ENCODE results near the gene METTL17. TPM values are rescaled to one million over a fixed set of nuclear protein-coding genes. Genes with fewer than 3 reads are reported as not detected.

Gene METTL17
- total RNA-seq, 2 experiments from 2014 or later = 102 to 111 TPM

DNA sequence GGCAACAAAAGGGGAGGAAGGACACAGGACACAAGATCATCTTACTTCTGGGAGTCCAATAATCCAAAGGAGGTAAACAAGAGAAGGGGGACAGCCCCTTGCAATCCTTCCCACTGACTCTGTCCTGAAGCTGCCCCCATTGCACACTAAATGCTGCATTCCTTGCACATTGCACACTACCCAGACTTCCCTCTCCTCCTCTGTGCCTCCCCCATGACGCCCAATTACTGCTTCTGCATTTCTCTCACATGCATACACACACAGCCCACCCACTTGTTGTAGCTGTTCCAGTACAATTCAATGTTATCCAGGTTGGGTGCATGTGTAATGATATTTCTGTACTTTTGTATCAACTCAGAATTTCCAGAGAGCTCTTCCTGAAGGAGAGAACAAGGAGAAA lies 29.6 kb downstream of the METTL17 start:
- no peak for ATAC-seq
- H3K9me3 Mint-ChIP-seq (ENCODE audit: low read depth) = no peaks in the 10 kb centered on the region
- peaks cover 27% of the 10 kb centered on the region for H3K27me3 Mint-ChIP-seq
- H3K36me3 Mint-ChIP-seq = no peaks in the 10 kb centered on the region
- no peak for DNase-seq
- CTCF ChIA-PET = interaction anchor here (0.9 to 11.2 kb wide), 6 partner anchors 11 to 85 kb away, joined by 3 to 170 read pairs (median 6); partner anchors contain the start of gene ZNF219
- no peak overlapping the region for H3K27ac Mint-ChIP-seq
- no peak overlapping the region for H3K4me3 Mint-ChIP-seq
- H3K4me1 Mint-ChIP-seq = peaks cover 6% of the 10 kb centered on the region

- CTCF ChIA-PET = interaction anchor here (0.9 to 11.2 kb wide), 9 partner anchors 13 to 114 kb away, joined by 3 to 170 read pairs (median 5); partner anchors contain the start of genes TMEM253 and ZNF219
- no peak overlapping the region for H3K4me3 Mint-ChIP-seq
- ATAC-seq (no peak), DNase-seq (no peak)
- peaks cover 9% of the 10 kb centered on the region for H3K4me1 Mint-ChIP-seq
- peaks cover 30% of the 10 kb centered on the region for H3K27me3 Mint-ChIP-seq
- no peak overlapping the region for H3K27ac Mint-ChIP-seq
- H3K36me3 Mint-ChIP-seq = no peaks in the 10 kb centered on the region
- no peaks in the 10 kb centered on the region for H3K9me3 Mint-ChIP-seq (ENCODE audit: low read depth)
These were observed 31.3 kb downstream of the METTL17 start for GRCh38 chr14:21020977-21021545.

GRCh38 chr14:21022686-21023085 lies 32.9 kb downstream of the METTL17 start:
- CTCF ChIA-PET = interaction anchor here (1.2 to 3.0 kb wide), 3 partner anchors 8 to 83 kb away, joined by 3 to 26 read pairs (median 4); no protein-coding TSS in a partner anchor
- peaks cover 9% of the 10 kb centered on the region for H3K4me1 Mint-ChIP-seq
- H3K36me3 Mint-ChIP-seq = no peaks in the 10 kb centered on the region
- no peaks in the 10 kb centered on the region for H3K9me3 Mint-ChIP-seq (ENCODE audit: low read depth)
- ATAC-seq (no peak), DNase-seq (no peak)
- peak overlapping the region; percentile 3 for H3K4me3 Mint-ChIP-seq
- peaks cover 39% of the 10 kb centered on the region for H3K27me3 Mint-ChIP-seq
- H3K27ac Mint-ChIP-seq = no peak overlapping the region

- Mint-ChIP-seq H3K4me3 (peak overlapping the region; percentile 3), H3K27me3 (peaks cover 39% of the 10 kb centered on the region), H3K27ac (no peak overlapping the region), H3K9me3 (ENCODE audit: low read depth) (no peaks in the 10 kb centered on the region), H3K36me3 (no peaks in the 10 kb centered on the region), H3K4me1 (peaks cover 9% of the 10 kb centered on the region)
- no peak for ATAC-seq
- CTCF ChIA-PET = interaction anchor here (1.2 to 3.0 kb wide), 3 partner anchors 8 to 82 kb away, joined by 3 to 26 read pairs (median 4); no protein-coding TSS in a partner anchor
- no peak for DNase-seq
These were observed 33.4 kb downstream of the METTL17 start for GRCh38 chr14:21023174-21023573.

- H3K9me3 Mint-ChIP-seq (ENCODE audit: low read depth) = no peaks in the 10 kb centered on the region
- peak overlapping the region; percentile 55 for H3K4me3 Mint-ChIP-seq
- H3K27ac Mint-ChIP-seq = no peak overlapping the region
- ATAC-seq = no peak
- no peaks in the 10 kb centered on the region for H3K36me3 Mint-ChIP-seq
- CTCF ChIA-PET = interaction anchor here (1.0 to 3.0 kb wide), 7 partner anchors 9 to 81 kb away, joined by 3 to 26 read pairs (median 3); no protein-coding TSS in a partner anchor
- peaks cover 39% of the 10 kb centered on the region for H3K27me3 Mint-ChIP-seq
- DNase-seq = no peak
- H3K4me1 Mint-ChIP-seq = peaks cover 9% of the 10 kb centered on the region
These were observed 34.2 kb downstream of the METTL17 start for GRCh38 chr14:21023817-21024584.

- peaks cover 39% of the 10 kb centered on the region for H3K27me3 Mint-ChIP-seq
- H3K4me1 Mint-ChIP-seq = peaks cover 9% of the 10 kb centered on the region
- CTCF ChIA-PET = interaction anchor here (1.0 to 3.0 kb wide), 5 partner anchors 10 to 68 kb away, joined by 3 to 26 read pairs (median 3); no protein-coding TSS in a partner anchor
- H3K27ac Mint-ChIP-seq = no peak within 1 kb of the TSS
- peak; percentile 74 for DNase-seq
- ATAC-seq = peak; percentile 90
- peak within 1 kb of the TSS; percentile 68 for H3K4me3 Mint-ChIP-seq
- no peaks in the 10 kb centered on the region for H3K9me3 Mint-ChIP-seq (ENCODE audit: low read depth)
- no peaks in the 10 kb centered on the region for H3K36me3 Mint-ChIP-seq
These were observed 35.0 kb downstream of the METTL17 start, which contains the start of gene NDRG2 for GRCh38 chr14:21024585-21025370. NDRG2 (minus strand) TSS chr14:21025061; CDS start chr14:21023315, 1,746 bp downstream.

DNA sequence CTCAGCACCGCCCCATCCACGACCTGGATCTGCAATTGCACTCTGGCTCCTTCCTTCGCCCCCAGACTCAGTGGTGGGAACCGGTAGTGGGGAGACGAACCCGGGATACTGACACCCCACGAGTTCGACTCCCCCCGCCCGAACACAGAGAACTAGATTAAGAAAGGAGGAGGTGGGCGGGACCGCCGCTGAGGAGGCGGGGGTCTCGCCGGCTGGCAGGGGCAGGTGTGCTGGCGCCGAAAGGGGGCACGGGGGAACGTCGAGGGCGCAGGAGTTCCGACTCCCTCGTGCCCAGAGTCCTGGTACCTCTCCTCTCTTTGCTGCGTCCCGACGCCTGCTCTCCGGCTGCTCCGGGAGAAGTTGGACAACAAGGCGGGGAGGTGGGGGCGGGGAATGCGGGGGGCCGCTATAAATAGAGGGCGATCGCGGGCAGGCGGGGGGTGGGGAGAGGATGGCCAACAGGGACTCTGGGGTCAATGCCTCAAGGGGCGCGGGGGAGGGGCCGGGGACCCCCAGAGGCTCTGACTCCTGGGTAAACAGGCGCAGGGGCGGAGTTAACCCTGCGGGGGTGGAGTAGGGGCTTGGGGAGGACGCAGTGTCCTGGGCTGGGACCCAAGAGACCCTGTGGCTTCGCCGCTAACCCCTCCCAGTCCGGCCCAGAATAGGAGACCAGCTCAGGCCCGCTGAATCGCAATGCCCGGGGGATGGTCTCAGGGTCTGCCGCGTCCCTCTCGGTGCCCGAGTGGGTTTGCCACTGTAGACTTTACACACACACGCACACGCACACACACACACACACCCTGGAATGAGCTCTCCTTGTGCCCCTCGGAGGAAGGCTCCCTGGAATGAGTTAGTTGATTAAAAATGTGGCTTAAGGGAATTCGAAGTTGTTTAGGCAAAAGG lies 35.8 kb downstream of the METTL17 start:
- peaks cover 41% of the 10 kb centered on the region for H3K27me3 Mint-ChIP-seq
- H3K9me3 Mint-ChIP-seq (ENCODE audit: low read depth) = no peaks in the 10 kb centered on the region
- no peaks in the 10 kb centered on the region for H3K36me3 Mint-ChIP-seq
- peaks cover 9% of the 10 kb centered on the region for H3K4me1 Mint-ChIP-seq
- H3K4me3 Mint-ChIP-seq = peak overlapping the region; percentile 68
- CTCF ChIA-PET = interaction anchor here (1.1 to 3.0 kb wide), 6 partner anchors 11 to 79 kb away, joined by 3 to 26 read pairs (median 4); no protein-coding TSS in a partner anchor
- no peak for DNase-seq
- ATAC-seq = no peak
- H3K27ac Mint-ChIP-seq = no peak overlapping the region

- H3K9me3 Mint-ChIP-seq (ENCODE audit: low read depth) = no peaks in the 10 kb centered on the region
- H3K4me3 Mint-ChIP-seq = no peak overlapping the region
These were observed 36.7 kb downstream of the METTL17 start for GRCh38 chr14:21026274-21026987.

DNA sequence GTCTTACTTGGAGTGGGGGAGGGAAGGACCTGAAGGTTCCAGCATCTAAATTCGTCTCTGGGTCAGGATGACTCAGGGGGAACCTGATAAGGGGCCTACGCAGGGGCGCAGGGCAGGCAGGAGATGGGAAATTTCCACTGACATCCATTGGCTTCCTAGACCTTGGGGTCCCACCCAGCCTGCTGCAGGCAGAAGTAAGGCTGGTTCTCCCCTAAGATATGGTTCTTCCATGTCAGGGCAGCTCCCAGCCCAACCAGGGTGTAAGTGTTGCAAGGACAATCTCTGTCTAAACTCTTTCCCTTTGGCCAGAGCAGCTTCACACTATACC lies 37.2 kb downstream of the METTL17 start:
- H3K9me3 Mint-ChIP-seq (ENCODE audit: low read depth) = no peaks in the 10 kb centered on the region
- DNase-seq = no peak
- CTCF ChIA-PET = interaction anchor here (0.8 to 1.7 kb wide), 2 partner anchors 12 to 68 kb away, joined by 3 to 5 read pairs; no protein-coding TSS in a partner anchor
- H3K36me3 Mint-ChIP-seq = no peaks in the 10 kb centered on the region
- no peak for ATAC-seq
- no peak overlapping the region for H3K27ac Mint-ChIP-seq
- no peak overlapping the region for H3K4me3 Mint-ChIP-seq
- peaks cover 38% of the 10 kb centered on the region for H3K27me3 Mint-ChIP-seq
- peaks cover 9% of the 10 kb centered on the region for H3K4me1 Mint-ChIP-seq

More at GRCh38 chr14:21026274-21026987, 36.7 kb downstream of the METTL17 start:
- CTCF ChIA-PET = interaction anchor here (0.8 to 1.7 kb wide), 4 partner anchors 12 to 78 kb away, joined by 3 to 5 read pairs (median 4); no protein-coding TSS in a partner anchor
- Mint-ChIP-seq H3K27me3 (peaks cover 40% of the 10 kb centered on the region), H3K4me1 (peaks cover 9% of the 10 kb centered on the region), H3K27ac (no peak overlapping the region), H3K36me3 (no peaks in the 10 kb centered on the region)
- DNase-seq = no peak
- ATAC-seq = no peak

GRCh38 chr14:21029917-21030316 lies 40.1 kb downstream of the METTL17 start, which contains the start of gene TPPP2:
TPPP2 (plus strand) TSS chr14:21030217; CDS start chr14:21030582, 365 bp downstream.
- Mint-ChIP-seq H3K4me1 (peaks cover 2% of the 10 kb centered on the region), H3K9me3 (ENCODE audit: low read depth) (no peaks in the 10 kb centered on the region), H3K4me3 (no peak within 1 kb of the TSS), H3K27me3 (peaks cover 14% of the 10 kb centered on the region), H3K27ac (no peak within 1 kb of the TSS), H3K36me3 (no peaks in the 10 kb centered on the region)
- DNase-seq = no peak
- no peak for ATAC-seq
- CTCF ChIA-PET = no interaction called here

DNA sequence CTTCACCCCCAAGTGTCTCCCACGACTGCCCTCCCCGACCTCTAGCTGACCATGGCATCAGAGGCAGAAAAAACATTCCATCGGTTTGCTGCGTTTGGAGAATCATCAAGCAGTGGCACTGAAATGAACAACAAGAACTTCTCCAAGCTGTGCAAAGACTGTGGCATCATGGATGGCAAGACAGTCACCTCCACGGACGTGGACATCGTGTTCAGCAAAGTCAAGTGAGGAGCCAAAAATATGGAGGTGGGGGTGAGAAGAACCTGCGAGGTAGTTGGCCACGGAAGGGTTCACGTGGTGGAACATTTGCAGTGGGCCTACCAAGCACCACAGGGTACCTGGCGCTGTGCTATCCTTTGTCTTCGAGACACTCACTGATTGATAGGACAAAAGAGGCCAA lies 40.8 kb downstream of the METTL17 start:
- CTCF ChIA-PET = no interaction called here
- H3K4me3 Mint-ChIP-seq = no peak overlapping the region
- H3K9me3 Mint-ChIP-seq (ENCODE audit: low read depth) = no peaks in the 10 kb centered on the region
- H3K4me1 Mint-ChIP-seq = no peaks in the 10 kb centered on the region
- no peak overlapping the region for H3K27ac Mint-ChIP-seq
- ATAC-seq (no peak), DNase-seq (no peak)
- H3K27me3 Mint-ChIP-seq = peaks cover 12% of the 10 kb centered on the region
- no peaks in the 10 kb centered on the region for H3K36me3 Mint-ChIP-seq

Measured in activated CD8-positive, alpha-beta memory T cell treated with anti-CD3 and anti-CD28 coated beads, Interleukin-2, amount 10 ng/mL, durations not matched to agents 7 days and 5 days (primary cell).